HEK293T (cell line): ENCODE results near the gene EDN2.

Source experiments
- BHLHE40 ChIP-seq: fragments of 450-650 bp; IDR thresholded peaks from 2 replicates; pipeline ENCODE4 v1.6.1; 2016; ENCODE audit warnings: mild to moderate bottlenecking, moderate library complexity, borderline replicate concordance
- ELF4 ChIP-seq: fragments of 450-650 bp; IDR thresholded peaks from 2 replicates; pipeline ENCODE4 v1.6.1; 2017; ENCODE audit warnings: antibody characterized with exemption
- FOXK2 ChIP-seq: fragments of 450-650 bp; IDR thresholded peaks from 2 replicates; pipeline ENCODE4 v1.6.1; 2016; ENCODE audit warnings: mild to moderate bottlenecking
- FOXM1 ChIP-seq: fragments of 450-650 bp; IDR thresholded peaks from 2 replicates; pipeline ENCODE4 v1.6.1; 2017; ENCODE audit warnings: mild to moderate bottlenecking, borderline replicate concordance
- HDGF ChIP-seq: fragments of 450-650 bp; IDR thresholded peaks from 2 replicates; pipeline ENCODE4 v1.6.1; 2017; ENCODE audit warnings: antibody characterized with exemption, borderline replicate concordance
- LEF1 ChIP-seq: fragments of 450-650 bp; IDR thresholded peaks from 2 replicates; pipeline ENCODE4 v1.6.1; 2017; ENCODE audit warnings: mild to moderate bottlenecking, borderline replicate concordance
- NFRKB ChIP-seq: fragments of 450-650 bp; IDR thresholded peaks from 2 replicates; pipeline ENCODE4 v1.6.1; 2016; ENCODE audit warnings: mild to moderate bottlenecking, moderate library complexity
- SP1 ChIP-seq: fragments of 450-650 bp; IDR thresholded peaks from 2 replicates; pipeline ENCODE4 v1.6.1; 2017
- SUZ12 ChIP-seq: fragments of 450-650 bp; IDR thresholded peaks from 2 replicates; pipeline ENCODE4 v1.6.1; 2016; ENCODE audit warnings: mild to moderate bottlenecking
- TARDBP ChIP-seq: fragments of 450-650 bp; IDR thresholded peaks from 2 replicates; pipeline ENCODE4 v1.6.1; 2016
- TF ChIP-seq, protein P1 (sequence below): fragments of 450-650 bp; IDR thresholded peaks from 2 replicates; pipeline ENCODE4 v1.6.1; 2016

DNA sequence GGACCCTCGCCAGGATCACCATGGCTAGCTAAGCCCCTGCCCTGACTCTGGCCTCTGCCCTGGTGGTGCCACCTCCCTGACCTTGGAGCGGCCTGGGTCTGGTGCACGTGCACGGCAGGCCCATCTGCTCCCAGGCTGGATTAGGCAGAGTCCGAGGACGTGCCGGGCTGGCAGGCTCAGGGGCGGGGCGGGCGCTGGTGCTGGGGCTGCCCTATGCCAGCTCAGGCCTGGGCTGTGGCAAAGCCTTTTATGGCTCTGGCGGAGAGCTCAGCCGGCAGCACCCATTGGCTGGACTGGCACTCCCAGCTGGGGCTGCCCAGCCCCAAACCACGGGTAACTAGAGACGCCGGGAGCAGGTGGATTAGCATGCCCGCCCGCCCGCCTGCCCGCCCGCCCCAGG is 17.1 kb upstream of the EDN2 start:
- TF ChIP-seq FOXM1, result no peak
- TF ChIP-seq, protein P1, sequence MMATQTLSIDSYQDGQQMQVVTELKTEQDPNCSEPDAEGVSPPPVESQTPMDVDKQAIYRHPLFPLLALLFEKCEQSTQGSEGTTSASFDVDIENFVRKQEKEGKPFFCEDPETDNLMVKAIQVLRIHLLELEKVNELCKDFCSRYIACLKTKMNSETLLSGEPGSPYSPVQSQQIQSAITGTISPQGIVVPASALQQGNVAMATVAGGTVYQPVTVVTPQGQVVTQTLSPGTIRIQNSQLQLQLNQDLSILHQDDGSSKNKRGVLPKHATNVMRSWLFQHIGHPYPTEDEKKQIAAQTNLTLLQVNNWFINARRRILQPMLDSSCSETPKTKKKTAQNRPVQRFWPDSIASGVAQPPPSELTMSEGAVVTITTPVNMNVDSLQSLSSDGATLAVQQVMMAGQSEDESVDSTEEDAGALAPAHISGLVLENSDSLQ, result no peak
- no peak for TF ChIP-seq HDGF
- TF ChIP-seq BHLHE40, result no peak
- TF ChIP-seq TARDBP, result no peak
- TF ChIP-seq SP1, result no peak
- TF ChIP-seq NFRKB, result no peak
- no peak for TF ChIP-seq SUZ12
- no peak for TF ChIP-seq FOXK2
- no peak for TF ChIP-seq ELF4
- TF ChIP-seq LEF1, result no peak
